Ramos (cell line): ENCODE measurements around the gene ARHGEF33.

ENCODE experiments used
- in situ Hi-C: fragments of 300-500 bp; cut with MboI; formaldehyde crosslinking; loops from one replicate; pipeline ENCODE4 v1.14.3; 2022; ENCODE audit warnings: low sequenced_read_pairs; ENCODE audit not compliant: unreplicated experiment

The ARHGEF33 gene

GRCh38 chr2:38997781-38998180, 108.1 kb downstream of the ARHGEF33 start:
- in situ Hi-C loops, result no loop called here

- in situ Hi-C loops, result no loop called here
Observed at GRCh38 chr2:39000552-39000951, 110.9 kb downstream of the ARHGEF33 start.

- in situ Hi-C loops, result no loop called here
Observed at GRCh38 chr2:39007875-39008504, 118.3 kb downstream of the ARHGEF33 start.

GRCh38 chr2:39008665-39009064, 119.0 kb downstream of the ARHGEF33 start:
- in situ Hi-C loops, result no loop called here

- in situ Hi-C loops, result no loop called here
Observed at GRCh38 chr2:39013871-39014270, 124.2 kb downstream of the ARHGEF33 start.

- in situ Hi-C loops, result no loop called here
Observed at GRCh38 chr2:39015424-39015823, 125.7 kb downstream of the ARHGEF33 start.

- in situ Hi-C loops, result no loop called here
Observed at GRCh38 chr2:39017334-39017733, 127.7 kb downstream of the ARHGEF33 start.

- in situ Hi-C loops, result no loop called here
Observed at GRCh38 chr2:39018638-39019037, 129.0 kb downstream of the ARHGEF33 start.

- in situ Hi-C loops, result no loop called here
Observed at GRCh38 chr2:39020383-39020782, 130.7 kb downstream of the ARHGEF33 start.

- in situ Hi-C loops, result no loop called here
Observed at GRCh38 chr2:39022642-39023235, 133.1 kb downstream of the ARHGEF33 start.

GRCh38 chr2:39023649-39024048, 134.0 kb downstream of the ARHGEF33 start:
- in situ Hi-C loops, result no loop called here

- in situ Hi-C loops, result no loop called here
Observed at GRCh38 chr2:39024833-39025232, 135.2 kb downstream of the ARHGEF33 start.
